NCI-H345 (cell line): ENCODE results near the gene CAMKMT.
"Not testable (repeated sequence)": the region's sequence is repeated elsewhere in the genome, so short reads cannot be mapped to it uniquely, and the experiment has no call there.

ENCODE experiments used
- DNase-seq: peaks from one replicate; lab custom pipeline; 2025; lab: John Stamatoyannopoulos, UW

Gene CAMKMT

DNA sequence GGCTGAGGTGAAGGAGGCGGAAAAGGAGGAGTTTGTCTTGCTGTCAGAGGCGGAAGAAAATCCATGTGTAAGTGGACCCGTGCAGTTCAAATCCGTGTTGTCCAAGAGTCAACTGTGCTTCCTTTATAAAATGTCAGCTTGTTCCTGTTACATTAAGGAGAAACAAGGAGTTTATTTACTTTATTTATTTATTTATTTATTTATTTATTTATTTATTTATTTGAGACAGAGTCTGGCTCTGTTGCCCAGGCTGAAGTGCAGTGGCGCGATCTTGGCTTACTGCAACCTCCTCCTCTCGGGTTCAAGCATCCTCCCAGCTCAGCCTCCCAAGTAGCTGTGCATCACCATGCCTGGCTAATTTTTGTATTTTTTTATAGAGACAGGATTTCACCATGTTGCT, 143.9 kb downstream of the CAMKMT start:
- DNase-seq, result not testable (repeated sequence)

DNA sequence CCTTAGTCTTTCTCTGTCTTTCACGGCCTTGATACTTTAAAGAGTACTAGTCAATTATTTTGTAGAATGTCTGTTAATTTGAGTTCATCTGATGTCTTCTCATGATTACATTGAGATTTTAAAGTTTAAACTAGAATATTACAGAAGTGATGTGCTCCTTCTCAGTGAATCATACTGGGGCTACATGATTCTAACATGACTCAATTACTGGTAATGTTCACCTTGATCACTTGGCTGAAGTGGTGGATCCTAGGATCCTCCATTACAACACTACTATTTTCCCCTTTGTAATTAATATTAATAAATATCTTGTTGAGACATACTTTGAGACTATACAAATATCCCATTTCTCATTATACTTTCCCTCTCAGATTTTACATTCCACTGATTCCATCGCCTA, 148.5 kb downstream of the CAMKMT start:
- DNase-seq, result no peak

DNA sequence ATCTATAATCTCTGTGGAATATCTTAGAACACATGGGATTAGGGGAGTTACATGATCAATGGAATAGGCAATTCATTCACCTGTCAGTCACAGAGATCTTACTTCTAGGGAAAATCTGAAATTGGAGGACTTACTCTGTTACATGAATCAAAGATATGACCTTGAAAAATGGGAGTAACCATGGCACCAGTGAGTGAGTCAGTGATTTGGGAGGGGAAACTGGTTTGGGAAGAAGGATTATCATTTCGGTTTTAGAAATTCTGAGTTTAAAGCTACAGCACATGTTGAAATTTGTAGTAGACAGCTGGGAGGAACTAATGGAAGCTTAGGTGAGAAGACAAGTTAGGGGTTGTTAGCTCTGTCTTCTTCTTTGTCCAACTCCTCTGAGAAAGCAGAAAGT, 153.7 kb downstream of the CAMKMT start:
- DNase-seq, result no peak

DNA sequence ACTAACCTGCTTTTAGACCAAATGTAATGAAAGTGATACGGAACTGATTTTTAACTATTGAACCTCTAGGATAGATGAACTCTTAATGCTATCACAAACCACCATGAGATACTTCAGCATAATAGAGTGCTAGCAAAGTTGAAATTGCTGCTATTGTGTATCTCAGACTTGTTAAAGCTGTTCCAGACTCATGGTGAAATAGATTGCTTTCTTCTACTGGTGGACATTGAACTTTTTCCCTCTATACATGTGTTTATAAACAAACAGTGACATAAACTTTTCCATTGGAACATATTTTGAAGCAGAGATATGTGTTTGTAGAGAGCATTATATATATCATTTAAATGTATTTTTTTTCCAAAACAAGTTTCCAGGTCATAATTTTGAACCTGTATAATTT, 157.3 kb downstream of the CAMKMT start:
- no peak for DNase-seq

DNA sequence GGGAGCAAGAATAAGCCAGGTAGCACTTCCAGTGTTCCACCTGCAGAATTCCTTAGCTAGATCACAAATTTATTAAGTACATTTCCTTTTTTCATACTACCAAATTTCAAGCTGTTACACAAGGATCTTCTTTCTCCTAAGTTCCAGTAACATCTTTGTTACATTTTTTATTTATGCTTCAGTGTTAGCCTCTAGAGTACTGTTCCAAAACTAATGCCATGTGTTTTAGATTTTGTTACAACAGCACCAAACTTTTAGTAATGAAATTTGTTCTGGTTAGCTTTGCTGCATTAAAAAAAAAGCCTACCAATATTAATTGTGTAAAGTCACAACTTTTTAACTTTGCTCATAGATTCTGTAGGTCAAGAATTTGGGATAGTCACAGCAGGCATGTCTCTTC, 161.1 kb downstream of the CAMKMT start:
- DNase-seq, result no peak

DNA sequence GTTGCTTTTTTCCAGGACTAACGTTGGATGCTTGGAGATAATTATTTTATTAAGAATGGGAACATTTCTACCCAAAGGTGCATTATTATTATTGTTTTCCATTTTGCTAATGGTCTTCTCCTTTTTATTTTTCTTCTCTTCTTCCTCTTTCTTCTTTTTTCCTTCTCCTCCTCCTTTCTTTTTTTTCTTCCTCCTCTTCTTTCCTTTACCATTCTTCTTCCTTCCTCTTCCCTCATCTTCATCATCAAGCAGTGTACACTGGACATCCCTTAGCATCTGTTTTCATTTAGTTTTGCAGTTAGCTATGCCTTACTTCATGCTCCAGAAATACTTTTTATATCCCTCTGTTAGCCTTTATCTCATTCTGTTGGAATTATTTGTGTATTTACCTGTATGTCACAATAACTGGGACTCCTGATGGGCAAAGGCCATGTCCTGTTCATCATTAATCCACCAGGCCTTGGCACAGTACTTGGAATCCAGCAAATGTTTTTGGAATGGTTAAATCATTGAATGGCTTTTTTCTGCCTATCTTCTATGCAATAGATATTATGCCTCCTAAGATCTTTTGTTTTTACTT, 162.7 kb downstream of the CAMKMT start:
- no peak for DNase-seq

DNA sequence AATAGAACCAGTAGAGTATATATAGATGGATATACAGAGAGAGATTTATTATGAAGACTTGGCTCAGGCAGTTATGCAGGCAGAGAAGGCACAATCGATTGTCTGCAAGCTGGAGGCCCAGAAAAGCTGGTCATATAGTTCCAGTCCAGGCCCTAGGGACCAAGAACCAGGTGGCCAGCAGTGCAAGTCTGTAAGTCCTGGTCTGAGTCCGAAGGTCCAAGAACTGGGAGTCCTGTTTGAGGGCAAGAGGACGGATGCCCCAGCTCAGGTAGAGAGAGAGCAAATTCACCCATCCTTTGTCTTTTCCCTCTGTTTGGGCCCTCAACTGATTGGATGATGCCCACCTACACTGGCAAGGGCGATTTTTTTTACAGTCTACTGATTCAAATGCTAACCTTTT, 164.6 kb downstream of the CAMKMT start:
- DNase-seq, result no peak

DNA sequence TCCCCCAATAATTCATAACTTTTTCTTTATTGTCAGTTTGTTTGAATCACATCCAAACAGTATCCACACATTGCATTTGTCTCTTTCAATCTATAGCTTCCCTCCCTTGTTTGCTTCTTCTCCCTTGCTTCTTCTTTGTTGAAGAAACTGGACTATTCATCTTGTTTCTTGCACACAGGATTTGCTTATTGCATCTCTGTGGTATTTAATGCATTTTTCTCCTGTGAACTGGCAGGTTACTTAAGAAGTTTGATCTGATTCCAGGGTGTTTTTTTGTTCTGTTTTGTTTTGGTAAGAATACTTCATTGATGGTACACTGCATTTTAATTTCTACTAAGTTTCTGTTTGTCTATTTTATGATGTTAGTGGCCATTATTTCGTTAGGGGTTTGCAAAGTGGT, 166.8 kb downstream of the CAMKMT start:
- DNase-seq, result no peak

DNA sequence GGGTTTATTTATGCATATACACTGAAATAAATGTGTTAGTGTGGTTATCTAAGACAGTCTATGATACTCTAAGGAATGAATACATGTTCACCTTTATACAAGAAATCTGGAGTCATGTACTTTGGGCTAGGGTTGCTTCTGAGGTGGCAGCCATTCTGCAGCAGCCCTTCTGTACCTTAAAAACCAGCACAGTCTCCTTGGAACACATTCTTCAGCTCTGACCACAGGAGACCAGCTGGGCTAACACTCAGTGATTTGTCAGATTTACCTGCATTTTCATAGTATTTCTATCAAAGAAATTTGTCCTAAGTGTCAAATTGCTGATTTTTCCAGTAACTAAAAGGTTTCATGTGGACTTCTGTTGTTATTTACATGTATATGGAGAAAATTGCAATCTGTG, 167.7 kb downstream of the CAMKMT start:
- DNase-seq, result no peak

DNA sequence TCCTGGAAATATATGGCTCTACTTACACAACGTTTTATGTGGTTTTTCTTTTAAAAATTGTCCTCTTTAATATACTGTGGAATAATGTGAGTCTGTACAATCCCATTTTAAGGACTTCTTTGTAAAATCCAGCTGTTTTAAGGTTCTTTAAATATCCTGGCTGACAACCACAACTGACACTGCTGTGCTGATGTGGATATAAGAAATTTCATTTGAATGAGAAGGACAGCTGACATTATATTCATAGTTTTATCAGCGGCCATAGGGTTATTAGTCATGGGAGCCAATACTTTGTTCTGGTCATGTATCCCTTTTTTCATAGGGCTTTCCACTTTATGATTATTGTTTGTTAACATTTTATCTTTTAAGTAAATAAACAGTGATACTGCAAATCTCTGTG, 169.5 kb downstream of the CAMKMT start:
- no peak for DNase-seq

DNA sequence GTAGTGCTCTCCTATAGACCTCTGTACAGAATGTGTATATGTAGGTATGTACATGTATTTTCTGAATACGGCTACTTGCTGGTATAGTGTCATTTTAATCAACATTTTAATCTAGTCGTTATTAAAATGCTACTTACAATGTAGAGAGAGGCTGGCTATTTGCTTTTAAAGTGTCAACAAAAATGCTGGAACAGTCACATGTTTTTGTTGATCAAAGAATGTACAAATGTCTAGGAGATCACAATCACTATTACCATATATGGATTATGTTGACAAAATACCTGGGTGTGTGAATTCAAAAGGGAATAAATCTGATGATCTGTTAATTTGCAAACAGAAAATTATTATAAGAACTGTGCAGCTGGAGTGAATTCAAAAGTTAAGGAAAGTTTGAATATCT, 170.3 kb downstream of the CAMKMT start:
- DNase-seq, result no peak

DNA sequence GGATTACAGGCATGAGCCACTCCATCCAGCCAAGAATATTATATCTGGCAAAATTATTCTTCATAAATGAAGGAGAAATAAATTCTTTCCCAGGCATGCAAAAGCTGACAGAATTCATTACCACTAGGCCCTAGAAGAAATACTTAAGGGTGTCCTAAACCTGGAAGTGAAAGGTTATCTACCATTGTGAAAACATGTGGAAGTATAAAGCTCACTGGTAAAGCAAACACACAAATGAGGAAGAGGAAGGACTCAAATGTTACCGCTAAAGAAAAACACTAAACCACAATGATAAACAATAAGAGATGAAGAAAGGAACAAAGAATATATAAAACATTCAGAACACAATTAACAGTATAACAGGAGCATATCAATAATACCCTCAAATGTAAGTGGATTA, 171.8 kb downstream of the CAMKMT start:
- no peak for DNase-seq

DNA sequence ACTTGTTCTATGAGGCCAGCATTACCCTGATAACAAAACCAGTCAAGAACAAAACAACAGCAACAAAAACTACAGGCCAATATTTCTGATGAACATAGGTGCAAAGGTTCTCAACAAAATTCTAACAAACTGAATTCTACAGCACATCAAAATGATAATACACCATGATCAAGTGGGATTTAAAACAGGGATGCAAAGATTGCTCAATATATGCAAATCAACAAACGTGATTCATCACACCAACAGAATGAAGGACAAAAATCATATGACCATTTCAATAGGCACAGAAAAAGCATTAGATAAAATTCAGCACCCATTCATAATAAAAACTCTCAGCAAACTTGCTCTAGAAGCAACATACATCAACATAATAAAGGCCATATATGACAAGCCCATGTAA, 173.6 kb downstream of the CAMKMT start:
- DNase-seq, result no peak

DNA sequence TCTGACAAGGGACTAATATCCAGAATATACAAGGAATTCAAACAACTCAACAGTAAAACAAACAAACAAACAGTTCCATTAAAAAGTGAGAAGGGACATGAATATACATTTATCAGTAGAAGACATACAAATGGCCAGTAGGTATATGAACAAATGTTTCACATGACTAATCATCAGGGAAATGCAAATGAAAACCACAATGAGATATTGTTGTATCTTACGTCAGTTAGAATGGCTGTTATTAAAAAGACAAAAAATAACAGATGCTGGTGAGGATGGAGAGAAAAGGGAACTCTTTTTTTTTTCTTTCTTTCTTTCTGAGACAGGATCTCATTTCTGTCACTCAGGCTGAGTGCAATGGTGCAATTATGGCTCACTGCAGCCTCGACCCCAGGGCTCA, 175.5 kb downstream of the CAMKMT start:
- DNase-seq, result no peak

DNA sequence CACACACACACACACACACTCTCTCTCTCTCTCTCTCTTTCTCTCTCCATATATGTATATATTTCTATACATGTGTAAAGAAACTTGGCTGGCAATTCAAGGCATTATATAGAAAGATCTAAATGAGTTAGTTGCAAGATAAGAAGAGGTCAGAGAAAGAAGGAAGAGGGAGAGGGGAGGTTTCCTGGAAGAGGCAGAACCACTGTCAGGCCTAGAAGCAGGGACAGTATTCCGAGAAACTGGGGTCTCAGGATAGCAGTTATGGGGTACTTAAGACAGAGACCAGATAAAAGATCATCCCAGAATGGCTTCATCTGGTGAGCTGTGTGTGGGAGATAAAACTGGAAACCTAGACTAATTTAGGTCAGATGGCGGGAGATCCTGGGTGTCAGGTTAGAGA, 180.8 kb downstream of the CAMKMT start:
- no peak for DNase-seq

DNA sequence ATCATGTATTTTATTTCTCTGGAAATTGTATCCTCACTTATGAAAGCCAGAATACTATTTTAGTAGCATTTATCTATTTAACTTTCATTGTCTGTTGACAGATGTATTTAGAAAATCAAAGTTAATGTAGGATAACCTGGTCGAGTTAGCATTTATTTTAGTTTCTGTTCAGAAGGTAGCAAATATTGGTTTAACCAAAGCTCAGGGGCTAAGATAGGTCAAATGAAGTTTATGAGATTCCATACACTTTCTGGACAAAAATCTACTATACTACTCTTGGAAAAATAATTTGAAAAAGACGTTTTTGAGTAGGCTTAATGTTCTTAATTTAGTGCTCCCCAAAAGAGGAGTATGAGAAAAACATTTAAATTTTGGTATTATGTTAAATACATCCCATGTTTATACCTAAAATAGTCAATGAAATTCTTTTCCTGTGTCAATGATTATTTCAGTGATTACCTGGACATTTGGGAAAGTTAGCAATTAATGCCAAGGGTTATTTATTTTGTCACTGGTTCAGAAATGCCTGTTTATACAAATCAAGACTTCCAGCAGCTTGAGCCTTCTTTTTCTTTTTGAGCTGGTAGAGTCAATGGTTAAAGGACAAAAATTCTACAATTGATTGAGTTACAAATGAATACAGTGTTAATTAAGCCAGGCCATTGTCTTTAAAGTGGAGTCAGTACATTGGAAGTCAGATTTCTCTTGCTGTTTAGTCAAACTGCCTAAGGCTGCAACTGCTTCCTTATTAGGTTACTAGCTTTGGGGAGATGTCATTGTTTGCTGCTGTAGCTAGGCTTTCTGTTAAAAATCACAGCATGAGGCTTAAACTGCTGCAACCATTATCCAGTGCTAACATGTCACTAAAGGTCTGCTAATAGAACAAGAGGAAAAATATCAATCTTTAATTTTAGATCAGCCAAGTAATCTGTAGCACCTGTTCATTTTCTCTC, 182.3 kb downstream of the CAMKMT start:
- DNase-seq, result peak; percentile 84

DNA sequence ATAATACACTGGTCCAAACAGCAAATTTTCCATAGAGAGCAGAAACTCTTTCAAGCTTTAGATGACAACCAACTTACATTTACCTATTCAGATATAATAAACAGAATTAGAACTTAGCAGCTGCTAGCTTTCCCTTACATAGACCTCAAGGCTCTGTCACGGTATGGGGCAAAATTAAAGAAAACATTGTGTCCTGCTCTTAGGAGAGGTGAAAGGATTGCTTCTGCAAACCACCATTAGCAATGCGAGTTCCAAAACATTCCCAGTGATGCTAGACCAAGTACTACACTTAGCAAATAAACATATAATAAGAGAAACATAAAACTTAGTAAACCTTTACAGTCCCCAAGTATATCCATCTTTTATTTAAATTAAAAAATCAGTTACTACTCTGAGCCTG, 183.3 kb downstream of the CAMKMT start:
- peak; percentile 44 for DNase-seq

DNA sequence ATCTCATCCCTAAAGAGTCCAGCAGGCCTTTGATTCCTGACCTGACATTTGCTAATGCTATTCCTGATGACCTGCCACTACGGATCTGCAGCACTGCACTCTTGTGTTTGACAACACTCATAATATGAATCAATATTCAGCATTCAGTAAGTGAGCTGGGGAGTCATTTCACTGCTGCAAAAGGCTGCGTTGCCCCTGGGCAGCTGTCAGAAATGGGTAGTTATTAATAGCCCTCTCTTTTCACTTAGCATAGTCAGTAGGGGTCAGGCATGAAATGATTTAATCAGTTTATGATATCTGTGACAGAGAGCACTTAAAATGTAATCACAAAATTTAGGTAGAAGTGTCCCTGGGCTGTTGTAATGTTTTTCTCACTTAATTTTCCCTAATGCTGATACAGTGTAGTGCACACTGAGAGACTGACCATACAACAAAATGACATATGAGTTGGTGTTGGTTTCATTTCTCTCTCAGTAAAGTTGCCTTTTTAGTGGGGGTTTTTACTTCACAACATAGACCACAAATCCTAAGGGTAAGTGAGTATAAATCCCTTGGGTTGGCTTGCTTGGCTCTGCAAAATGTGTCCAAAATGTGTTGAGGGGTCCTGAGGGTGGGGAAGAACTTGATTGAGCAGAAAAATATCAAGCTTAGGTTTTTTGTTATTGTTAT, 184.8 kb downstream of the CAMKMT start:
- DNase-seq, result no peak

DNA sequence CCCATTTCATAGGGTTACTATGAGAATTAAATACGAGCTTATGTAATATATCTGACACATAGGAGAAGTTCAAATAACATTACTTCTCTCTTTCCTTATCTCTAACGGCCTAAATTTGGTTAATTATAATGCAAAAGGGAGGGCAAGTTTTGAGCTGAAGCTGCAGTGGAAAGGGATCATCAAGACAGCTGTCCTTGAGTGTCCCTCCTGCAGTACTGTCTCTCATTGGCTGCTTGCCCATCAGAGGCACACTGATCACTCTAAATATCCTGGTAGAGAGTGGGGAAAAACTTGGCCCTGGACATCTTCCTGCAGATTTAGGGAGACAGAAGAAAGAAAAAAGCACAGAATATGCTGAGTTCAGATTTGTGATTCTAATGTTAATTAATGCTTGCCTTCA, 186.0 kb downstream of the CAMKMT start:
- DNase-seq, result peak; percentile 36

DNA sequence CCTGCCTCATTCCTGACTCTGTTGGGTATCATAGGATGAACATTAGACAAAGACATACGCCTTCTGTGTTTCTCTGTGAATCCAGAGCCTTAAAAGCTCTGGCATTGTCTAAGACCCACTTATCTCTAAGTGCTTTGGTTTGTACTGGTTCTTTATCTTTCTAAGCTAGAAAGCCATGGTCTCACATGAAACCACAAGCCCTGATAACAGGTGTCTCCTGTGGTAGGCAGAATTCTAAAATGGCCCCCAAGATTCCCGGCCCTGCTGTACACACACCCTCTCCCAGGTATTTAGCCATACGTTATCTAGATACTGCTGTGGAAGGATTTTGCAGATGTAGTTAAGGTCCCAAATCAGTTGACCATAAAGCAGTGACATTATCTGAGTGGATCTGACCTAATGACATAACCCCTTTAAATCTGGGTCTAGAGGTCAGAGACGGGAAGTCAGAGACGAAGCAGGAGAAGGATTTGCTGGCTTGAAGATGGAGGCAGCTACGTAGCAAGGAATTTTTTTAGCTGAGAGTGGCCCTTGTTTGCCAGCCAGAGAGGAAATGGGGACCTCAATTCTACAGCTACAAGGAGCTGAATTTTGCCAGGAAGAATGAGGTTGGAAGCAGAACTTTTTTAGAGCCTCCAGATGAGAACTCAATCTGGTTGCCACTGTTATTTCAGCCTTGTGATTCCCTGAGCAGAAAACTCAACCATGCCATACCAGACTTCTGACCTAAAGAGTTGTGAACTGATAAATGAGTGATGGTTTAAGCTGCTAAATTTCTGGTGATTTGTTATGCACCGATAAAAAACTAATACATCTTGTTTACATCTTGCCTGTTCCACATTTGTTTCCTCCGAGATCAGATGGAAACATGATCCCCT, 186.7 kb downstream of the CAMKMT start:
- DNase-seq, result peak; percentile 34

DNA sequence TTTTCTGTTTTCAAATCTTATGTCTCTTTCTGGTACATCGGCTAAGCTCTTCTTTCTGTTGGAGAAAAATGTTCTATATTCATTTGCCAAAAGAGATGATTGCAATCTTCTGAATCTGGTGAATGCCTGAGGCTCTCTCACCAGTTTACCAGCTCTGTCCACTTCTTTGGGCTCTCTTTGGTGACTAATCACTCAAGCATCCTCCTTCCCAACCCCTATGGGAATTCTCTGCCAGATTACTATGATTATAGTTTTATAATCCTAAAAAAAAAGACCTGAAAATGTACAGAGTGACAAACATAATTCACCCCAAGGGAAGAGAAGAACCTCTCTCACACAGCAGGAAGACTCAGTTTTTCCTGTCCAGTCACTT, 187.3 kb downstream of the CAMKMT start:
- no peak for DNase-seq

DNA sequence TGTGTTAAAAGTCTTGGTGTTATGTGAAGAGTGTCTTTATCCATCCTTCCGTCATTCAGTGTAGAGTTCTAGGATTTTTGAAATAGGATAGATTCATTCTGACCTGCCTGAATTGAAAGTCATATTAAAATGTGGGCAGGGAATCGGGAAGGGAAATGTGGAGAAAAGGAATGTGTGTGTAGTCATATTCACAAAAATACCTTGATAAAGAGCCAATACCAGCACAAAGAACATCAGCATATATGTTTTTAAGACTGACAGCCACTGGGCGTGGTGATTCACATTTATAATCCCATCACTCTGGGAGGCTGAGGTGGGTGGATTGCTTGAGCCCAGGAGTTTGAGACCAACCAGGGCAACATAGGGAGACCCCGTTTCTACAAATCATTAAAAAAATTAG, 188.1 kb downstream of the CAMKMT start:
- no peak for DNase-seq
